ENCODE results near the gene INO80D.

DNA sequence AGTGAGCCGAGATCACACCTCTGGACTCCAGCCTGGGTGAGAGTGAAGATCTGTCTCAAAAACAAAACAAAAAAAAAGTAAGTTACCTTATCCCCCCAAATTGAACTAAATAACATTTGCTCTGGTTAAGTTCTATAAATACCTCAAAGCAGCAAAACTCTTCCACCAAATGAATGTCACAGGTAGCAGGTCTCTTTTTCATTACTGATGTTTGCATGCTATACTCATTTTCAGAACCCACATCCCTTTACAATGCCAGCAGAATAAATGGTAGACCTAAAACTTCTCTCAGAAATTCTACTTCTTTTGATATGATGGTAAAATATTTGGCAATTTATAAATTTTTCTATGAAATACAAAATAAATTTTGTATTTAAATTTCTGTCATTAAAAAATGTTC lies 22.3 kb downstream of the INO80D start:
- TF ChIP-seq, protein P1, sequence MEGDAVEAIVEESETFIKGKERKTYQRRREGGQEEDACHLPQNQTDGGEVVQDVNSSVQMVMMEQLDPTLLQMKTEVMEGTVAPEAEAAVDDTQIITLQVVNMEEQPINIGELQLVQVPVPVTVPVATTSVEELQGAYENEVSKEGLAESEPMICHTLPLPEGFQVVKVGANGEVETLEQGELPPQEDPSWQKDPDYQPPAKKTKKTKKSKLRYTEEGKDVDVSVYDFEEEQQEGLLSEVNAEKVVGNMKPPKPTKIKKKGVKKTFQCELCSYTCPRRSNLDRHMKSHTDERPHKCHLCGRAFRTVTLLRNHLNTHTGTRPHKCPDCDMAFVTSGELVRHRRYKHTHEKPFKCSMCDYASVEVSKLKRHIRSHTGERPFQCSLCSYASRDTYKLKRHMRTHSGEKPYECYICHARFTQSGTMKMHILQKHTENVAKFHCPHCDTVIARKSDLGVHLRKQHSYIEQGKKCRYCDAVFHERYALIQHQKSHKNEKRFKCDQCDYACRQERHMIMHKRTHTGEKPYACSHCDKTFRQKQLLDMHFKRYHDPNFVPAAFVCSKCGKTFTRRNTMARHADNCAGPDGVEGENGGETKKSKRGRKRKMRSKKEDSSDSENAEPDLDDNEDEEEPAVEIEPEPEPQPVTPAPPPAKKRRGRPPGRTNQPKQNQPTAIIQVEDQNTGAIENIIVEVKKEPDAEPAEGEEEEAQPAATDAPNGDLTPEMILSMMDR (IDR thresholded peaks at IDR 0.05), result no peak
- TF ChIP-seq POLR2A (IDR thresholded peaks at IDR 0.05), result no peak
